ENCODE measurements around the gene FAM81B. TPM values are rescaled to one million over a fixed set of nuclear protein-coding genes. Genes with fewer than 3 reads are reported as not detected.
"Not testable (repeated sequence)": the region's sequence is repeated elsewhere in the genome, so short reads cannot be mapped to it uniquely, and the experiment has no call there.

FAM81B gene
- total RNA-seq, 1 donor from 2014 or later: 1.0 TPM

DNA sequence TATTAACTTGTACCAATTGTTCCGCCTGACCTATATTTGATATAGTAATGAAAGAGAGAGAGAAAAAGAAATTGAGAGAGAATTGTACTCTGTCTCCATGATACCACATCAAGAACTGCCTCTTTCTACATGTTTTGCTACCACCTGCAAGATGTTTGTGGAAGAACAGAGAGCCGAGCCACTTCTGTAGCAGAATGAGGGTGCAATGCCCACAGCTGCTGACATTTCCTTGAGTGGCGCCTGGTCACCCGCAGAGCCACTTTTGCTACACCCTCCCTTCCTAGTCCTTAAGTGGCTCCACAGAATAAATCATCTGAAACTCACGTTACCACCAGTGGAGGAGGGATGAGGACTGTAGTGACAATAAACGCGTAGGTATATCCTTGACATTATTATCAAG, 17.1 kb upstream of the FAM81B start:
- Histone ChIP-seq H3K9ac (ENCODE audit: low read depth in 1 of 3, low read length in 3 of 3) (no peak overlapping the region), H3K27ac (ENCODE audit: low read depth, low read length) (no peak overlapping the region), H3K27me3 (ENCODE audit: control insufficient read depth in 3 of 3, insufficient read depth in 3 of 3, low read length in 3 of 3) (no peaks in the 10 kb centered on the region), H3K36me3 (ENCODE audit: control insufficient read depth in 3 of 3, insufficient read depth in 3 of 3, low read length in 3 of 3) (no peaks in the 10 kb centered on the region), H3K9me3 (ENCODE audit: control insufficient read depth in 3 of 3, low read length in 3 of 3) (no peaks in the 10 kb centered on the region), H3K4me3 (ENCODE audit: low read length in 3 of 3) (no peak overlapping the region), H3K4me1 (ENCODE audit: control insufficient read depth in 3 of 3, insufficient read depth in 3 of 3, low read length in 3 of 3) (no peaks in the 10 kb centered on the region)

DNA sequence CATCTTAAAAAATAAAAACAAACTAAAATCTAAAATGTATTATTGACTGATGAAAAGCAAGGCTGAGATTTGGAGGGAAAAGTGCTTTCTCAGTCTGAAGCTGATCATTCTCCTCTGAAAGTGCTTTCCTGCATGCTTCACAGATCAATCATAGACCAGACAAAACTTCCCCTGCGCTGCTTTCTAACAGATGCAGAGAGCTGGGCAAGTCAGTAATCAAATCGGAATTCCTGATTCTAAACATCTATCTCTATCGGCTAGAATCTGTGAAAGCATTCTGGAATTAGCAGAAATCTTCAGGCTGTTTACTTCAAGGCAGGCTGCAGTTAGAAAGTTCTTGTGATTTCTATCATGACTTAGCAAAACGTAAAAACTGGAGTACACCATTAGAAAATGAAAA, 15.6 kb upstream of the FAM81B start:
- Histone ChIP-seq H3K4me1 (ENCODE audit: control insufficient read depth in 3 of 3, insufficient read depth in 3 of 3, low read length in 3 of 3) (no peaks in the 10 kb centered on the region), H3K27me3 (ENCODE audit: control insufficient read depth in 3 of 3, insufficient read depth in 3 of 3, low read length in 3 of 3) (no peaks in the 10 kb centered on the region), H3K4me3 (ENCODE audit: low read length in 3 of 3) (no peak overlapping the region), H3K27ac (ENCODE audit: low read depth, low read length) (no peak overlapping the region), H3K9me3 (ENCODE audit: control insufficient read depth in 3 of 3, low read length in 3 of 3) (no peaks in the 10 kb centered on the region), H3K36me3 (ENCODE audit: control insufficient read depth in 3 of 3, insufficient read depth in 3 of 3, low read length in 3 of 3) (no peaks in the 10 kb centered on the region), H3K9ac (ENCODE audit: low read depth in 1 of 3, low read length in 3 of 3) (no peak overlapping the region)

DNA sequence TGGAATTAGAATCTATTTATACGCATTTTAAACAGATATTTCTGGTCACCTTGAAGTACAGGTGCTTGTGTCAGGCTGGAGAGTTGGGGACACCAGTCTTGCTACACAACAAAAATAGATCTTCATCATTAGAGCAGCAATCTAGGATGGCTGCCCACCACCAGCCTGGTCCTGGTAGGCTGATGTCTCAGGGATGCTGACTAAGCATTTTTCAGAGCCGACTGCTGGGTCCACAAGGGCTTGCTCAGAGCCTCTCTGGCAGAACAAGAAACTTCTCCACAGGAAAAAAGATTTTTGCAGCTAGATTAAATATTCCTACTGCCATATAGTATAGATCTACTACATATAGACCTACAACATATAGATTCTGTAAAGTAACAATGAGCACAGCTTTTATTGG, 12.0 kb upstream of the FAM81B start:
- H3K4me3 ChIP-seq (ENCODE audit: low read length in 3 of 3): no peak overlapping the region

DNA sequence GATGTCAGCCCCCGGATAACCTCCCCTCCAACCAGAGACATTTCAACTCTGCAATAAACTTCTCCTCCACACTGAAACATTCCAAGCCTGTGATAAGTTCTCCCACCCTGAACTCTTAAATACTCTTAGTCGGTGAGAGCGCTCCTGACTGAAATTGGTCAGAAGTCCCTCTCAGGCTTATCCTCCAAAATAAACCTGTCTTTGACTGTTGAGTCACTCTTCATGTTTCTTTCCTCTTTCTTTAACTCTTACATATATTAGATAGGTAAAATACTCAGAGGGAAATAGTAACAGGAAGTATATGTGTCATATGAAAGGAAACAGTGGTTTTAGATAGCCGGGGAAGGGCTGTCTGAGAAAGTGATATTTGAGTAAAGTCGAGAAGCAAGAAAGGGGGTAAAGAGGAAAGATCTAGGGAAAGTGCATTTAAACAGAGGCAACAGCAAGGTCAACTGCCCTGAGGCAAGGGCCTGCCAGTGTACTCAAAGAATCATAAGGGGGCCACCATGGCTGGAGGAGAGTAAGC, 11.0 kb upstream of the FAM81B start:
- H3K27ac ChIP-seq (ENCODE audit: low read depth, low read length): no peak overlapping the region
- H3K36me3 ChIP-seq (ENCODE audit: control insufficient read depth in 3 of 3, insufficient read depth in 3 of 3, low read length in 3 of 3): no peaks in the 10 kb centered on the region
- no peak overlapping the region for H3K4me3 ChIP-seq (ENCODE audit: low read length in 3 of 3)
- H3K27me3 ChIP-seq (ENCODE audit: control insufficient read depth in 3 of 3, insufficient read depth in 3 of 3, low read length in 3 of 3): no peaks in the 10 kb centered on the region
- no peaks in the 10 kb centered on the region for H3K9me3 ChIP-seq (ENCODE audit: control insufficient read depth in 3 of 3, low read length in 3 of 3)
- no peaks in the 10 kb centered on the region for H3K4me1 ChIP-seq (ENCODE audit: control insufficient read depth in 3 of 3, insufficient read depth in 3 of 3, low read length in 3 of 3)
- no peak overlapping the region for H3K9ac ChIP-seq (ENCODE audit: low read depth in 1 of 3, low read length in 3 of 3)

More for the DNA sequence above, 12.0 kb upstream of the FAM81B start:
- Histone ChIP-seq H3K9me3 (ENCODE audit: control insufficient read depth in 3 of 3, low read length in 3 of 3) (no peaks in the 10 kb centered on the region), H3K27ac (ENCODE audit: low read depth, low read length) (no peak overlapping the region), H3K4me1 (ENCODE audit: control insufficient read depth in 3 of 3, insufficient read depth in 3 of 3, low read length in 3 of 3) (no peaks in the 10 kb centered on the region), H3K36me3 (ENCODE audit: control insufficient read depth in 3 of 3, insufficient read depth in 3 of 3, low read length in 3 of 3) (no peaks in the 10 kb centered on the region), H3K9ac (ENCODE audit: low read depth in 1 of 3, low read length in 3 of 3) (no peak overlapping the region), H3K27me3 (ENCODE audit: control insufficient read depth in 3 of 3, insufficient read depth in 3 of 3, low read length in 3 of 3) (no peaks in the 10 kb centered on the region)

DNA sequence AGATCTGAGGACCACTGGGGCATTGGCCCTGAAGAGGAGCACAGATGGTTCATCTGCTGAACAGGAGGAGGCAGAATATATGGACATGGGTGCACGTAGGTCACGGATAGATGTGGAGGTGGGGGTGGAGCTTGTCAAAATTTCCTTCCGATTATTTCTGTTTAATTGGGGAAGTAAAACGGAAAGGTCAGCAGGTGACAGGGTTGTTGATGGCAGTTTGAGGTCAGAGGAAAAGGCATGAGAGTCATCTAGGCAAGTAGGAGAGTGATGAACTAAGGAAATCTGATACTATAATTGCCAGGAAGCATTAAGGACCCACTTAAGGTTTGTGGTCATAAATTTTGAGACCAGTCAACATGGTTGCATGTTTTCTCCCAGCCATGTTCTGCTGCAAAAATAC, 8.4 kb upstream of the FAM81B start:
- Histone ChIP-seq H3K27ac (ENCODE audit: low read depth, low read length) (no peak overlapping the region), H3K4me3 (ENCODE audit: low read length in 3 of 3) (no peak overlapping the region), H3K4me1 (ENCODE audit: control insufficient read depth in 3 of 3, insufficient read depth in 3 of 3, low read length in 3 of 3) (no peaks in the 10 kb centered on the region), H3K27me3 (ENCODE audit: control insufficient read depth in 3 of 3, insufficient read depth in 3 of 3, low read length in 3 of 3) (no peaks in the 10 kb centered on the region), H3K9me3 (ENCODE audit: control insufficient read depth in 3 of 3, low read length in 3 of 3) (no peaks in the 10 kb centered on the region), H3K36me3 (ENCODE audit: control insufficient read depth in 3 of 3, insufficient read depth in 3 of 3, low read length in 3 of 3) (no peaks in the 10 kb centered on the region), H3K9ac (ENCODE audit: low read depth in 1 of 3, low read length in 3 of 3) (no peak overlapping the region)

DNA sequence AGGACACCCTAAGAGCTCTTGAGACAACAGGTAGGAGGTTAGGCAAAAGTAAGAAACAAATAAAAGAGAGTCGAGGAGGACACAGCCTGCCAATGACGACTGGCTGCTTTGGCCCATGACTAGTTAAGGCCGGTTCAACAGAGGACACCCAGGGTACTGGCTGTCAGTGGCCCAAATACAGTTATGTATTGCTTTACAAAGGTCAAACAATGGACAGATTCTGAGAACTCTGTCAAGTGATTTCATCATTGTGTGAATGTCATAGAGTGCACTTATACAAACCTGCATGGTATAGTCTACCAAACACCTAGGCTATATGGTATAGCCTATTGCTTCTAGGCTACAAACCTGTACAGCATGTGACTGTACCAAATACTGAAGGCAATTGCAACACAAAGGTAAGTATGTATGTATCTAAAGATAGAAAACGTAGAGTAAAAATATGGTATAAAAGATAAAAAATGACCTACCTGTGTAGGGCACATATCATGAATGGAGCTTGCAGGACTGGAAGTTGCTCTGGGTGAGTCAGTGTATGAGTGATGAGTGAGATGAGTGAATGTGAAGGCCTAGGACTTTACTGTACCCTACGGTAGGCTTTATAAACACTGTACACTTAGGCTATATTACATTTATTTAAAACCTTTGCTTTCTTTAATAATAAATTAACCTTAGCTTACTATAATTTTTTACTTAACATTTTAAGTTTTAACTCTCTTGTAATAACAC, 6.5 kb upstream of the FAM81B start:
- H3K9me3 ChIP-seq (ENCODE audit: control insufficient read depth in 3 of 3, low read length in 3 of 3): no peaks in the 10 kb centered on the region
- H3K4me1 ChIP-seq (ENCODE audit: control insufficient read depth in 3 of 3, insufficient read depth in 3 of 3, low read length in 3 of 3): no peaks in the 10 kb centered on the region
- H3K27ac ChIP-seq (ENCODE audit: low read depth, low read length): no peak overlapping the region
- no peak overlapping the region for H3K4me3 ChIP-seq (ENCODE audit: low read length in 3 of 3)
- H3K9ac ChIP-seq (ENCODE audit: low read depth in 1 of 3, low read length in 3 of 3): no peak overlapping the region
- H3K27me3 ChIP-seq (ENCODE audit: control insufficient read depth in 3 of 3, insufficient read depth in 3 of 3, low read length in 3 of 3): no peaks in the 10 kb centered on the region
- no peaks in the 10 kb centered on the region for H3K36me3 ChIP-seq (ENCODE audit: control insufficient read depth in 3 of 3, insufficient read depth in 3 of 3, low read length in 3 of 3)

DNA sequence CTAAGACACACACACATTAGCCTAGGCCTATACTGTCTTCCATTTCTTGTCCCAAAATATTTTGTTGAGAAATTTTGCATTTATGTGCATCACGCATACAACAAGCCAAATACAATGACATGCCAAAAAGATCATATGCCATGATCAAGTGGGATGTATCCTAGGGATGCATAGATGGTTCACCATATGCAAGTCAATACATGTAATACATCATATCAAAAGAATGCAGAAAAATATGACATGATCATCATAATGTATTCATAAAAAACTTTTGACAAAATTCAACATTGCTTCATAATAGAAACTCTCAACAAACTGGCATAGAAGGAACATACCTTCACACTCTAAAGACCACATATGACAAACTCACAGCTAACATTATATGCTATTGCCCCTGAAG, 5.8 kb upstream of the FAM81B start:
- no peaks in the 10 kb centered on the region for H3K4me1 ChIP-seq (ENCODE audit: control insufficient read depth in 3 of 3, insufficient read depth in 3 of 3, low read length in 3 of 3)
- no peak overlapping the region for H3K9ac ChIP-seq (ENCODE audit: low read depth in 1 of 3, low read length in 3 of 3)
- no peak overlapping the region for H3K4me3 ChIP-seq (ENCODE audit: low read length in 3 of 3)
- H3K27me3 ChIP-seq (ENCODE audit: control insufficient read depth in 3 of 3, insufficient read depth in 3 of 3, low read length in 3 of 3): no peaks in the 10 kb centered on the region
- no peaks in the 10 kb centered on the region for H3K9me3 ChIP-seq (ENCODE audit: control insufficient read depth in 3 of 3, low read length in 3 of 3)
- no peaks in the 10 kb centered on the region for H3K36me3 ChIP-seq (ENCODE audit: control insufficient read depth in 3 of 3, insufficient read depth in 3 of 3, low read length in 3 of 3)
- H3K27ac ChIP-seq (ENCODE audit: low read depth, low read length): no peak overlapping the region

DNA sequence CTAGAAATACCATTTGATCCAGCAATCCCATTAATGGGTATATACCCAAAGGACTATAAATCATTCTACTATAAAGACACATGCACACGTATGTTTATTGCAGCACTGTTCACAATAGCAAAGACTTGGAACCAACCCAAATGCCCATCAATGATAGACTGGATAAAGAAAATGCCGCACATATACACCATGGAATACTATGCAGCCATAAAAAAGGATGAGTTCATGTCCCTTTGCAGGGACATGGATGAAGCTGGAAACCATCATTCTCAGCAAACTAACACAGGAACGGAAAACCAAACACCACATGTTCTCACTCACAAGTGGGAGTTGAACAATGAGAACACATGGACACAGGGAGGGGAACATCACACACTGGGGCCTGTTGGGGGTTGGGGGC, 799 bp downstream of the FAM81B start:
- H3K27ac ChIP-seq (ENCODE audit: low read depth, low read length); H3K9ac ChIP-seq (ENCODE audit: low read depth in 1 of 3, low read length in 3 of 3); H3K4me3 ChIP-seq (ENCODE audit: low read length in 3 of 3); H3K9me3 ChIP-seq (ENCODE audit: control insufficient read depth in 3 of 3, low read length in 3 of 3); H3K27me3 ChIP-seq (ENCODE audit: control insufficient read depth in 3 of 3, insufficient read depth in 3 of 3, low read length in 3 of 3); H3K36me3 ChIP-seq (ENCODE audit: control insufficient read depth in 3 of 3, insufficient read depth in 3 of 3, low read length in 3 of 3); H3K4me1 ChIP-seq (ENCODE audit: control insufficient read depth in 3 of 3, insufficient read depth in 3 of 3, low read length in 3 of 3): not testable (repeated sequence)

DNA sequence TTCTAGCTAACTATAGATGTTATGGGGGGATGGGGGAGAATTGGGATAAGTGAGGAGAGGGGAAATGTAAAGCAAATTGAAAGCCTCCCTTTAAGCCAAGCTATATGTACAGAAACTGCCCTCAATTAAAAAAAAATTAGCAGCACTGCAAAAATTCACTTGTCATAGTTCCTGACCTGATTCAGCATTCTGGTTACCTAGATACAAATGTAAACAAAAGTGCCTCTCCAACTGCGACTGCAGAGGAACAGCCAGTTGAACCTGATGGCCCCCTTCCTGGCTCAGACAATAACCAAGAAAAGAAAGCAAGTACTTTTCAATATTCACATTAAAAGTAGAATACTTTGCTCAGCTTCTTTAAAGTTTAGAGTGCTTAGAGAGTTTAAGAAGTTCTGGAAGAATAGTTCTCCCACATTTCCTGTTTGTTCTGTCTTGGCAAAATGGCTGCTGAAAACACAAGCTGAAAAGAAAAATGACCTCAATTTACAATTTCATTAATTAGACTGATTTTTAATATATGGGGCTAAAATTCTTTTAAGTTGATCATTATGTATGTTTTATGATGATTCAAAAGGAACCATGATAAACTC, 1.5 kb downstream of the FAM81B start:
- H3K27ac ChIP-seq (ENCODE audit: low read depth, low read length): no peak overlapping the region
- H3K4me1 ChIP-seq (ENCODE audit: control insufficient read depth in 3 of 3, insufficient read depth in 3 of 3, low read length in 3 of 3): no peaks in the 10 kb centered on the region
- no peaks in the 10 kb centered on the region for H3K27me3 ChIP-seq (ENCODE audit: control insufficient read depth in 3 of 3, insufficient read depth in 3 of 3, low read length in 3 of 3)
- no peak overlapping the region for H3K4me3 ChIP-seq (ENCODE audit: low read length in 3 of 3)
- no peaks in the 10 kb centered on the region for H3K36me3 ChIP-seq (ENCODE audit: control insufficient read depth in 3 of 3, insufficient read depth in 3 of 3, low read length in 3 of 3)
- no peak overlapping the region for H3K9ac ChIP-seq (ENCODE audit: low read depth in 1 of 3, low read length in 3 of 3)
- no peaks in the 10 kb centered on the region for H3K9me3 ChIP-seq (ENCODE audit: control insufficient read depth in 3 of 3, low read length in 3 of 3)

DNA sequence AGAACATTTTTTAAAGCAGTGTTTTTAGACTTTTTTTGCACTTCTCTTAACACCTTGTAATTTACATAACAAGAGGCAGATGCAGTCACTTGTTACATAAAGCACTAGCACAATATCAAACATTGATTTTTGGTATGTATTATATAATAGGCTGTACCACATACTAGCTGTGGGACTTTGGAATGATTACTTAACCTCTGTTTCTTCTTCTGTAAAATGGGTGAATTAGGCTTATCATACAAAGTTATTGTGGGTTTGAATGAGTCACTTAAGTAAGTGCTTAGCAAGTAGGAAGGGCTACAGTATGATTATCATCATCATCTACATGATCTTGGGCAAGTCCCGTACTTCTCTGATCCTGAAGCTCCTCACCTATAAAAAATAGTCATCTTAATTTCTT, 2.1 kb downstream of the FAM81B start:
- Histone ChIP-seq H3K36me3 (ENCODE audit: control insufficient read depth in 3 of 3, insufficient read depth in 3 of 3, low read length in 3 of 3) (no peaks in the 10 kb centered on the region), H3K4me3 (ENCODE audit: low read length in 3 of 3) (no peak overlapping the region), H3K4me1 (ENCODE audit: control insufficient read depth in 3 of 3, insufficient read depth in 3 of 3, low read length in 3 of 3) (no peaks in the 10 kb centered on the region), H3K9me3 (ENCODE audit: control insufficient read depth in 3 of 3, low read length in 3 of 3) (no peaks in the 10 kb centered on the region), H3K27me3 (ENCODE audit: control insufficient read depth in 3 of 3, insufficient read depth in 3 of 3, low read length in 3 of 3) (no peaks in the 10 kb centered on the region), H3K9ac (ENCODE audit: low read depth in 1 of 3, low read length in 3 of 3) (no peak overlapping the region), H3K27ac (ENCODE audit: low read depth, low read length) (no peak overlapping the region)

Data from skeletal muscle tissue (tissue), 4 donors.